Kidney (tissue), 14 donors: Measurements from ENCODE around the gene SMARCA2. TPM values are rescaled to one million over a fixed set of nuclear protein-coding genes. Genes with fewer than 3 reads are reported as not detected.

Experiments used
- DNase-seq, 5 donors: peaks; one replicate each; pipeline ENCODE4 v3.0.0-alpha.2; 2013 to 2020
- FAIRE-seq: peaks from 2 replicates; lab custom pipeline; 2012; peaks lifted over from hg19 to GRCh38; lab: Jason Lieb, UNC
- H3K27ac ChIP-seq, 2 donors: one replicate each; pipeline ENCODE4 v1.7.0; 2013; ENCODE audit warnings: low read depth in 2 of 2, low read length in 2 of 2, inconsistent platforms in 1 of 2
- H3K27me3 ChIP-seq: one replicate; pipeline ENCODE4 v1.7.1; 2013; ENCODE audit warnings: low read length, inconsistent platforms; ENCODE audit not compliant: control insufficient read depth, insufficient read depth
- H3K36me3 ChIP-seq, 3 donors: one replicate each; pipeline versions ENCODE4 v1.7.0 to v1.7.1; 2013; ENCODE audit warnings: low read length in 3 of 3, control low read depth in 1 of 3, inconsistent platforms in 1 of 3; ENCODE audit not compliant: insufficient read depth in 3 of 3, control insufficient read depth in 2 of 3
- H3K4me1 ChIP-seq, 3 donors: one replicate each; pipeline versions ENCODE4 v1.7.0 to v1.7.1; 2013; ENCODE audit warnings: low read length in 3 of 3, inconsistent platforms in 1 of 3, low read depth in 1 of 3; ENCODE audit not compliant: control insufficient read depth in 2 of 3, insufficient read depth in 2 of 3
- H3K4me3 ChIP-seq, 3 donors: one replicate each; pipeline versions ENCODE4 v1.7.0 to v1.8.1; 2013; ENCODE audit warnings: low read length in 3 of 3, control low read depth in 1 of 3, inconsistent platforms in 1 of 3
- H3K9ac ChIP-seq, 3 donors: one replicate each; pipeline versions ENCODE4 v1.7.0 to v1.7.1; 2013; ENCODE audit warnings: low read length in 3 of 3, control low read depth in 1 of 3, inconsistent platforms in 1 of 3
- H3K9me3 ChIP-seq, 3 donors: one replicate each; pipeline versions ENCODE4 v1.7.0 to v1.7.1; 2013; ENCODE audit warnings: low read length in 3 of 3, control low read depth in 1 of 3, inconsistent platforms in 1 of 3; ENCODE audit not compliant: control insufficient read depth in 2 of 3, insufficient read depth in 1 of 3
- CTCF ChIP-seq: IDR thresholded peaks from 3 replicates; pipeline ENCODE4 v1.5.1; 2012; ENCODE audit warnings: mild to moderate bottlenecking, moderate library complexity, borderline replicate concordance; ENCODE audit not compliant: insufficient read depth; ENCODE audit errors: extremely low read depth
- intact Hi-C: fragments of 100-400 bp; cut with DNase I; formaldehyde crosslinking; loops from one replicate; pipeline ENCODE4 v1.11.1; 2022
- polyA plus RNA-seq: library from polyadenylated mRNA; stranded (reverse); fragments of 350-450 nt; fragmentation: Illumina TruSeq; extraction: RNeasy Lipid Tissue Mini Kit (QIAGEN cat#74804); gene quantifications from one replicate; pipeline ENCODE4 v1.2.3, GENCODE V29; 2014; ENCODE audit warnings: low read depth, low replicate concordance; ENCODE audit not compliant: insufficient read depth
- total RNA-seq: library from RNA; stranded (reverse); fragmentation: NEBNext Ultra II Directional; extraction: Animal tissue kit (Norgen Biotek cat#: 25700); gene quantifications from one replicate; pipeline ENCODE4 v1.2.1, GENCODE V29; 2021
- donor health status: control.
- donor health status: control.
- donor health status: control.
- donor health status: control.
- donor health status: control.
- donor health status: DM: yes; HTN: yes; CAD: no.
- donor health status: Normal renal cell carcinoma (clear cell type).

Gene SMARCA2
- total and polyA plus RNA-seq, 2 donors from 2014 or later = 54.3 to 189 TPM

- Histone ChIP-seq H3K27ac (no peak overlapping the region), H3K9me3 (no peaks in the 10 kb centered on the region)
- no peak for TF ChIP-seq CTCF
Measured at GRCh38 chr9:2154731-2155130, 139.6 kb downstream of the SMARCA2 start.

GRCh38 chr9:2155966-2156365 is 140.8 kb downstream of the SMARCA2 start:
- FAIRE-seq (no peak), DNase-seq (no peak)
- TF ChIP-seq CTCF = no peak
- H3K4me3 ChIP-seq = no peak overlapping the region
- no peaks in the 10 kb centered on the region for H3K27me3 ChIP-seq
- H3K4me1 ChIP-seq = peaks cover 4 to 9% (median 5%) of the 10 kb centered on the region in 3 donors
- H3K27ac ChIP-seq = no peak overlapping the region
- no peaks in the 10 kb centered on the region for H3K9me3 ChIP-seq
- intact Hi-C loops = no loop called here
- no peak overlapping the region for H3K9ac ChIP-seq
- H3K36me3 ChIP-seq = no peaks in the 10 kb centered on the region

More at GRCh38 chr9:2154731-2155130, 139.6 kb downstream of the SMARCA2 start:
- H3K27me3 ChIP-seq = no peaks in the 10 kb centered on the region
- intact Hi-C loops = no loop called here
- H3K36me3 ChIP-seq = no peaks in the 10 kb centered on the region
- peaks cover 0 to 9% (median 5%) of the 10 kb centered on the region in 3 donors for H3K4me1 ChIP-seq
- H3K4me3 ChIP-seq = no peak overlapping the region
- FAIRE-seq = no peak
- H3K9ac ChIP-seq = no peak overlapping the region
- DNase-seq = no peak

GRCh38 chr9:2157277-2158110 is 142.3 kb downstream of the SMARCA2 start:
- H3K4me3 ChIP-seq = peak overlapping the region; percentile 71 to 83 (median 79)
- H3K9me3 ChIP-seq = no peaks in the 10 kb centered on the region
- H3K27me3 ChIP-seq = no peaks in the 10 kb centered on the region
- peak overlapping the region in 2 of 3 donors; percentile 70 to 79 for H3K9ac ChIP-seq
- intact Hi-C loops = no loop called here
- DNase-seq (peak; percentile 48 to 78 (median 62)), FAIRE-seq (no peak)
- peak overlapping the region in 1 of 2 donors; percentile 21 for H3K27ac ChIP-seq
- peaks cover 0 to 4% (median 0%) of the 10 kb centered on the region in 3 donors for H3K36me3 ChIP-seq
- peaks cover 4 to 9% (median 5%) of the 10 kb centered on the region in 3 donors for H3K4me1 ChIP-seq
- no peak for TF ChIP-seq CTCF
